Subcutaneous adipose tissue (tissue), 4 donors: ENCODE measurements around the gene PDRG1. TPM values are rescaled to one million over a fixed set of nuclear protein-coding genes. Genes with fewer than 3 reads are reported as not detected.

Experiments used
- CTCF ChIP-seq: fragments of 450-650 bp; IDR thresholded peaks from one replicate; pipeline ENCODE4 v1.5.1; 2016; ENCODE audit warnings: low read depth, mild to moderate bottlenecking, control low read depth, antibody characterized with exemption, moderate library complexity
- total RNA-seq, 4 donors: library from RNA; depleted of rRNA; stranded (reverse); fragments of >200 nt; gene quantifications; one replicate each; pipeline ENCODE4 v1.1.0, GENCODE V29; 2016

Gene PDRG1
- total RNA-seq, 4 donors from 2014 or later, result 5.1 to 8.3 (median 6.6) TPM

GRCh38 chr20:31924561-31924960 is 27.3 kb downstream of the PDRG1 start:
- no peak for TF ChIP-seq CTCF

GRCh38 chr20:31923388-31924331 is 28.2 kb downstream of the PDRG1 start:
- no peak for TF ChIP-seq CTCF

GRCh38 chr20:31922588-31922987 is 29.3 kb downstream of the PDRG1 start:
- TF ChIP-seq CTCF, result no peak

- TF ChIP-seq CTCF, result no peak
These were observed 29.7 kb downstream of the PDRG1 start for GRCh38 chr20:31922181-31922580.

- TF ChIP-seq CTCF, result no peak
These were observed 31.5 kb downstream of the PDRG1 start for GRCh38 chr20:31920275-31920855.

GRCh38 chr20:31919410-31920155 is 32.3 kb downstream of the PDRG1 start:
- TF ChIP-seq CTCF, result no peak
